WTC11 (cell line): ENCODE measurements around the gene PCGF2. TPM values are rescaled to one million over a fixed set of nuclear protein-coding genes. Genes with fewer than 3 reads are reported as not detected.

Experiments used
- ATAC-seq: fragments of 200-7000 bp; cut with Tn5 transposase; 2 replicates; pipeline ENCODE4 v1.10.0; 2021; ENCODE audit warnings: mild to moderate bottlenecking, moderate library complexity
- CTCF ChIA-PET: fragments of 300-600 bp; sonication (Branson Sonifier 250); formaldehyde crosslinking; loops from one replicate; lab custom pipeline; 2021; ENCODE audit warnings: antibody characterized with exemption; lab: Charles Lee
- POLR2A ChIA-PET: fragments of 350-600 bp; sonication (Branson Sonifier 250); formaldehyde crosslinking; loops from one replicate; lab custom pipeline; 2021; ENCODE audit warnings: antibody characterized with exemption; lab: Charles Lee
- DNase-seq: peaks from one replicate; pipeline ENCODE4 v3.0.0; 2021; ENCODE audit warnings: low spot score
- H3K27ac Mint-ChIP-seq: 2 replicates; pipeline ENCODE4 v1.8.0; 2021; ENCODE audit warnings: mixed read lengths
- H3K27me3 Mint-ChIP-seq: 2 replicates; pipeline ENCODE4 v1.8.0; 2021; ENCODE audit warnings: low read depth, mild to moderate bottlenecking, moderate library complexity, mixed read lengths
- H3K36me3 Mint-ChIP-seq: 2 replicates; pipeline ENCODE4 v1.8.0; 2021; ENCODE audit warnings: mixed read lengths
- H3K4me1 Mint-ChIP-seq: 2 replicates; pipeline ENCODE4 v1.8.0; 2022; ENCODE audit warnings: mixed read lengths
- H3K4me3 Mint-ChIP-seq: 2 replicates; pipeline ENCODE4 v1.8.0; 2021; ENCODE audit warnings: mild to moderate bottlenecking, moderate library complexity, mixed read lengths
- H3K9me3 Mint-ChIP-seq: 2 replicates; pipeline ENCODE4 v1.8.0; 2021; ENCODE audit warnings: mixed read lengths
- ATF1 ChIP-seq: sonication (generic); formaldehyde crosslinking; IDR thresholded peaks from 2 replicates; pipeline ENCODE4 v1.8.1; 2023; ENCODE audit warnings: mild to moderate bottlenecking, moderate library complexity, missing genetic modification reagents
- CBFB ChIP-seq: sonication (generic); formaldehyde crosslinking; IDR thresholded peaks from 2 replicates; pipeline ENCODE4 v1.8.1; 2022; ENCODE audit warnings: mild to moderate bottlenecking, low read depth, missing genetic modification reagents
- CREB1 ChIP-seq: sonication (generic); formaldehyde crosslinking; IDR thresholded peaks from 2 replicates; pipeline ENCODE4 v1.8.0; 2023; ENCODE audit warnings: mild to moderate bottlenecking, missing genetic modification reagents
- EMX1 ChIP-seq: fragments of 250-450 bp; sonication (Bioruptor Pico); IDR thresholded peaks from 2 replicates; pipeline ENCODE4 v1.8.0; 2021; ENCODE audit warnings: mild to moderate bottlenecking
- ESRRA ChIP-seq: sonication (generic); formaldehyde crosslinking; IDR thresholded peaks from 2 replicates; pipeline ENCODE4 v1.8.1; 2022; ENCODE audit warnings: mild to moderate bottlenecking, missing genetic modification reagents, borderline replicate concordance
- FOXJ3 ChIP-seq: sonication (generic); formaldehyde crosslinking; IDR thresholded peaks from 2 replicates; pipeline ENCODE4 v1.9.0; 2021; ENCODE audit warnings: missing genetic modification reagents, mild to moderate bottlenecking, borderline replicate concordance
- FOXK1 ChIP-seq: sonication (generic); formaldehyde crosslinking; IDR thresholded peaks from 2 replicates; pipeline ENCODE4 v1.8.0; 2022; ENCODE audit warnings: mild to moderate bottlenecking, moderate library complexity, missing genetic modification reagents
- FOXP1 ChIP-seq: sonication (generic); formaldehyde crosslinking; IDR thresholded peaks from 2 replicates; pipeline ENCODE4 v1.8.0; 2022; ENCODE audit warnings: missing genetic modification reagents, mild to moderate bottlenecking, moderate library complexity, borderline replicate concordance
- GABPB1 ChIP-seq: sonication (generic); formaldehyde crosslinking; IDR thresholded peaks from 2 replicates; pipeline ENCODE4 v1.8.1; 2023; ENCODE audit warnings: mild to moderate bottlenecking, missing genetic modification reagents
- IRF1 ChIP-seq: sonication (generic); formaldehyde crosslinking; IDR thresholded peaks from 2 replicates; pipeline ENCODE4 v1.8.0; 2023; ENCODE audit warnings: missing genetic modification reagents
- JAZF1 ChIP-seq: fragments of 250-450 bp; sonication (Bioruptor Pico); IDR thresholded peaks from 2 replicates; pipeline ENCODE4 v1.9.0; 2021; ENCODE audit warnings: moderate library complexity, mild to moderate bottlenecking, inconsistent platforms
- JUN ChIP-seq: sonication (generic); formaldehyde crosslinking; IDR thresholded peaks from 2 replicates; pipeline ENCODE4 v1.8.0; 2023; ENCODE audit warnings: mild to moderate bottlenecking, missing genetic modification reagents
- MXD4 ChIP-seq: fragments of 250-450 bp; sonication (Bioruptor Pico); IDR thresholded peaks from 2 replicates; pipeline ENCODE4 v1.8.0; 2021; ENCODE audit warnings: mild to moderate bottlenecking, moderate library complexity, borderline replicate concordance
- MYBL2 ChIP-seq: sonication (generic); formaldehyde crosslinking; IDR thresholded peaks from 2 replicates; pipeline ENCODE4 v1.8.1; 2023; ENCODE audit warnings: mild to moderate bottlenecking, moderate library complexity, missing genetic modification reagents
- NFATC4 ChIP-seq: fragments of 250-450 bp; sonication (Bioruptor Pico); IDR thresholded peaks from 2 replicates; pipeline ENCODE4 v1.9.0; 2021; ENCODE audit warnings: mild to moderate bottlenecking
- NFE2L1 ChIP-seq: sonication (generic); formaldehyde crosslinking; IDR thresholded peaks from 2 replicates; pipeline ENCODE4 v1.8.1; 2023; ENCODE audit warnings: missing genetic modification reagents
- NFYB ChIP-seq: sonication (generic); formaldehyde crosslinking; conservative IDR thresholded peaks from 2 replicates; pipeline ENCODE4 v1.8.0; 2022; ENCODE audit warnings: low read depth, missing genetic modification reagents
- SMAD3 ChIP-seq: sonication (generic); formaldehyde crosslinking; IDR thresholded peaks from 2 replicates; pipeline ENCODE4 v1.8.0; 2022; ENCODE audit warnings: missing genetic modification reagents, mild to moderate bottlenecking, borderline replicate concordance
- SMAD4 ChIP-seq: sonication (generic); formaldehyde crosslinking; IDR thresholded peaks from 2 replicates; pipeline ENCODE4 v1.8.0; 2022; ENCODE audit warnings: mild to moderate bottlenecking, missing genetic modification reagents
- SP1 ChIP-seq: sonication (generic); formaldehyde crosslinking; conservative IDR thresholded peaks from 2 replicates; pipeline ENCODE4 v1.8.1; 2022; ENCODE audit warnings: missing genetic modification reagents
- ZNF219 ChIP-seq: sonication (generic); formaldehyde crosslinking; IDR thresholded peaks from 2 replicates; pipeline ENCODE4 v1.8.0; 2023; ENCODE audit warnings: missing genetic modification reagents, mild to moderate bottlenecking, borderline replicate concordance
- ZNF317 ChIP-seq: sonication (generic); formaldehyde crosslinking; IDR thresholded peaks from 2 replicates; pipeline ENCODE4 v1.8.1; 2023; ENCODE audit warnings: low read depth, mild to moderate bottlenecking, moderate library complexity, missing genetic modification reagents, borderline replicate concordance
- ZNF396 ChIP-seq: fragments of 250-450 bp; sonication (Bioruptor Pico); IDR thresholded peaks from 2 replicates; pipeline ENCODE4 v1.8.0; 2021; ENCODE audit warnings: mild to moderate bottlenecking, moderate library complexity, borderline replicate concordance
- ZNF423 ChIP-seq: fragments of 250-450 bp; sonication (Bioruptor Pico); IDR thresholded peaks from 2 replicates; pipeline ENCODE4 v2.1.2; 2022; ENCODE audit warnings: mild to moderate bottlenecking, moderate library complexity
- ZNF671 ChIP-seq: fragments of 250-450 bp; sonication (Bioruptor Pico); IDR thresholded peaks from 2 replicates; pipeline ENCODE4 v1.8.0; 2021; ENCODE audit warnings: mild to moderate bottlenecking
- ZSCAN18 ChIP-seq: fragments of 250-450 bp; sonication (Bioruptor Pico); IDR thresholded peaks from 2 replicates; pipeline ENCODE4 v2.1.2; 2022; ENCODE audit warnings: mild to moderate bottlenecking, moderate library complexity
- total RNA-seq: library from RNA; stranded (reverse); gene quantifications from 3 replicates; pipeline ENCODE4 v1.2.3, GENCODE V29; 2021

PCGF2 gene
- total RNA-seq, 1 experiment from 2014 or later: 104 TPM

- H3K9me3 Mint-ChIP-seq: no peaks in the 10 kb centered on the region
- ChIA-PET CTCF (no interaction called here), POLR2A (no interaction called here)
- no peak overlapping the region for H3K4me3 Mint-ChIP-seq
- no peak overlapping the region for H3K27ac Mint-ChIP-seq
- ATAC-seq: 0 out of 2 replicates have a peak, but pooled peaks have one; percentile 24
- no peak for DNase-seq
- no peaks in the 10 kb centered on the region for H3K4me1 Mint-ChIP-seq
- no peaks in the 10 kb centered on the region for H3K27me3 Mint-ChIP-seq
- no peak for TF ChIP-seq ZNF396 (CRISPR knock-in tag)
- no peak for TF ChIP-seq ZNF219
- no peak for TF ChIP-seq ZNF423
- TF ChIP-seq SMAD3: no peak
- no peak for TF ChIP-seq SMAD4
- TF ChIP-seq CBFB (CRISPR knock-in tag): no peak
- no peak for TF ChIP-seq IRF1 (CRISPR knock-in tag)
- no peak for TF ChIP-seq GABPB1 (CRISPR knock-in tag)
- H3K36me3 Mint-ChIP-seq: peaks cover 58% of the 10 kb centered on the region
Measured at GRCh38 chr17:38783227-38783626, 35.1 kb upstream of the PCGF2 start.

- Mint-ChIP-seq H3K4me3 (no peak overlapping the region), H3K4me1 (no peaks in the 10 kb centered on the region), H3K27me3 (no peaks in the 10 kb centered on the region), H3K36me3 (peaks cover 59% of the 10 kb centered on the region), H3K9me3 (no peaks in the 10 kb centered on the region)
- DNase-seq (no peak), ATAC-seq (no peak)
- CTCF ChIA-PET: interaction anchor here (2.0 kb wide), 1 partner anchor 18 kb away, joined by 6 read pairs; no protein-coding TSS in a partner anchor
- TF ChIP-seq FOXP1 (CRISPR knock-in tag) (no peak), NFATC4 (CRISPR knock-in tag) (no peak), ZSCAN18 (CRISPR knock-in tag) (no peak), ZNF671 (CRISPR knock-in tag) (no peak), FOXJ3 (CRISPR knock-in tag) (no peak), ZNF317 (CRISPR knock-in tag) (no peak), JUN (CRISPR knock-in tag) (no peak), JAZF1 (CRISPR knock-in tag) (no peak), MXD4 (CRISPR knock-in tag) (no peak), MYBL2 (CRISPR knock-in tag) (no peak)
- TF ChIP-seq, all 79 proteins: peak for 0
- no peak overlapping the region for H3K27ac Mint-ChIP-seq
- POLR2A ChIA-PET: no interaction called here
Measured at GRCh38 chr17:38779965-38780752, 32.0 kb upstream of the PCGF2 start.

- ATAC-seq: no peak
- Mint-ChIP-seq H3K27me3 (no peaks in the 10 kb centered on the region), H3K27ac (no peak overlapping the region), H3K4me1 (no peaks in the 10 kb centered on the region), H3K9me3 (no peaks in the 10 kb centered on the region), H3K4me3 (no peak overlapping the region), H3K36me3 (peaks cover 61% of the 10 kb centered on the region)
- ChIA-PET CTCF (interaction anchor here (2.0 kb wide), 1 partner anchor 16 kb away, joined by 6 read pairs; no protein-coding TSS in a partner anchor), POLR2A (no interaction called here)
- no peak for TF ChIP-seq NFYB (CRISPR knock-in tag)
- no peak for TF ChIP-seq ESRRA
- TF ChIP-seq ATF1 (CRISPR knock-in tag): no peak
- no peak for TF ChIP-seq NFE2L1 (CRISPR knock-in tag)
- TF ChIP-seq JAZF1 (CRISPR knock-in tag): no peak
- no peak for TF ChIP-seq FOXK1 (CRISPR knock-in tag)
- TF ChIP-seq EMX1: no peak
- TF ChIP-seq CREB1: no peak
- TF ChIP-seq SP1 (CRISPR knock-in tag): no peak
- no peak for DNase-seq
Measured at GRCh38 chr17:38777641-38778250, 29.6 kb upstream of the PCGF2 start.
